ENCODE data around the gene MRPS7.

The MRPS7 gene

DNA sequence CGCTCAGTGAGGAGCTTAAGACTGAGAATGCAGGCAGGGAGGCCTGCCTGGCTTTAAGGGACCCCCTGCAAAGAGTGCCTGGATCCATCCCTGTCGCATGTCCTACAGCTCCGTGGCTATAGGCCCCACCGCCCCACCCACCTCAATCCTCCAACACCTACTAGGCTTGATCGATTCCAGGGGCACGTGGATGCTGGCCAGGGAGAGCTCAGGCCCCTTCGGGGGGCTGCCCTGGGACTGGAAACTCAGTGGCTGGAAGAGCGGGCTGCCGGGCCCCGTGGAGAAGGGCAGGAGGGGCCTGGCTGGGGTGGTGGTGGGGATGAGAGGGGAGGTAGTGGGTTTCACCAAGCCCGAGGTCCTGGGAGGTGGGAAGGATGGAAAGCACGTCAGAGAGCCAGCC, 22.5 kb upstream of the MRPS7 start:
- no peak for TF ChIP-seq GATA3 (IDR thresholded peaks at IDR 0.05; ENCODE audit: low read depth, low read length)
- TF ChIP-seq GATA2 (IDR thresholded peaks at IDR 0.05; ENCODE audit: low read depth, low read length) = no peak

DNA sequence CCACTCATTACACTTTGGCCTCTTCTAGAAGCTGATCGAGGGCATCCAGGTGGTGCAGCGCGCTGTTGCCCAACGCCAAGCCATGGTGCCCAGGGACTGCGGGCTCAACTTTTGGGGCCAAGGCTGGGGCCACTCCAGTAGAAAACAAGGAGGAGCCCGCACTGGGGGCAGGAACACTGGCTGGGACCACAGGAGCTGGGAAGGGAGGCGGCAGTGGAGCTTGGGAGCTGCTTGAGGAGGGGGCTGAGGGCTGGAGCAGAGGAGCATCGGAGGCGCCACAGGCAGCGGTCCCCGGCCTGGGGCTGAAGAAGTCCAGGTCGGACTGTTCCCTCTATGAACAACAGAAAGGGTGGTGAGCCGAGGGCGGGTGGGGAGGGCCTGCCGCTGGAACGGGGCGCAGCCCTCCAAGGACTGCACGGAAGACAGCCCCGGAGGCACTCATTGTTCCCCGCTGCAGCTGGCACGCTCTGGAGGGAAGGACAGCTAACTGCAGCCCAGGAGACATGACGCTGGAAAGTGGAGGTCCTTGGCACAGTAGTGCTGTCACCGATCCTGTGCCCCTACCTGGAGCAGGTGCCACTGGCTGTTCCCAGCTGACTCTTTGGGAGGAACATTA, 21.8 kb upstream of the MRPS7 start:
- no peak for TF ChIP-seq GATA3 (IDR thresholded peaks at IDR 0.05; ENCODE audit: low read depth, low read length)
- no peak for TF ChIP-seq GATA2 (IDR thresholded peaks at IDR 0.05; ENCODE audit: low read depth, low read length)

DNA sequence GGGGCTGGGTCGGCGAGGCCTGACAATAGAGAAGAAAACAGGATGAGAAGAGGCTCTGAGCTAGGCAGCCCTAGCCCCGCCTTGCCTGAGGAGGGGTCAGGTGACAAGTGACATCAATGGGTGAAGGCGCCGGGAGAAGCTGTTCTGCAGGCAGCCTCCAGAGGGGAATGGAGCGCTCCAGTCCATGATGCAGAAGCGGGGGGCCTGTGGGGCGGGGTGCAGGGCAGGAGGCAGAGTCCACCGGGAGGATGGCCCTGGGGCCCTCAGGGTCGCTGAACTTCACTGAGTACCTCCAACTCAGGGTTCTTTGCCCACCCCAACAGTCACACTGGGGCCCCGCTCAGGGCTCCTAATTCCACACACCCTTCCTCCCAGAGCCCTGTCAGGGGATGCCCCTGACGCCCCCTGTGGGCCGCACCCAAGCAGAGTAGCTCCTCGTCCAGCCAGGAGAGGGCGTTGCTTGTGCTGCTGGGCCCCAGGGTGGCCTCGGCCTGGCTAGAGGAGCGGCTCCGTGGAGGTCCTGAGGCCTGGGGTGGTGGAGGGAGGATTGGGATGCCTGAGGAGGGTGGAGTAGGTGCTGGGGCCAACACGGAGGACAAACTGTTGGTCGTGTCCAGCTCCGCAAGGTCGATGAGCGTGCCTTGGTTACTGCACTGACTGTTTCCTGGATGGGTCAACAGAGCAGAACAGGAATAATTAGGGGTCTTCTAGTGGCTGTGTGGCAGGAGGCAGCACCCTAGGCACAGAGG, 21.1 kb upstream of the MRPS7 start:
- TF ChIP-seq GATA3 (IDR thresholded peaks at IDR 0.05; ENCODE audit: low read depth, low read length) = no peak
- no peak for TF ChIP-seq GATA2 (IDR thresholded peaks at IDR 0.05; ENCODE audit: low read depth, low read length)

DNA sequence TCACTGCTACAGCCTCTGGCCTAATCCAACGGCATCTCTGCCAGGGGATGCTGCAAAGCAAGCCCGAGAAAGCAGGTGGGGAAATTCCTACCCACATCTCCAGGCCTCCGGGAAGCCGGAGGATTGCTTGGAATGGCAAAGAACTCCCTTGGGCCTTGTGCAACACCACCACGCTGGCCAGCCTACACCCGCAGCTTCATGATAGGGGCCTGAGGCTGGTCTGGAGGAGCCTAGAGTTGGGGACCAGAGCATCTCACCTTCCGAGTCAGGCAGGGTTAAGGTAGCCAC, 20.6 kb upstream of the MRPS7 start:
- no peak for TF ChIP-seq GATA3 (IDR thresholded peaks at IDR 0.05; ENCODE audit: low read depth, low read length)
- TF ChIP-seq GATA2 (IDR thresholded peaks at IDR 0.05; ENCODE audit: low read depth, low read length) = no peak

DNA sequence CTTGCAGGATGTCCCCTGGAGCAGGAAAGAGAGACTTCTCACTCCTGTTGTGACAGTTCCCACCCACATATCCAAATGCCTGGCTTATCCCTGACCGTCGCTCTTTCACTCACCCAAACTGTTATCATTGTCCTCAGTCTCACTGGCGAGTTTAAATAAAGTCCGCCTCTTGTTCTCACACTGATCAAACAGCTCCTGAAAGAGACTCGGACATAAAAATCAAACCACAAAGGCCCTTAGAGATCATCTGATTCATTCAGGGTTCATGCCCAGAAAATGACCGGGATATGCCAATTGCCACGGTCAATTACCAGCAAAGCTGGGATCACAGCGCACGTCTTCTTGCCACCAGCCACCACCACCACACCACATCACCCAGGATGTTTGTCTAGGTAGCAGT, 20.2 kb upstream of the MRPS7 start:
- no peak for TF ChIP-seq GATA3 (IDR thresholded peaks at IDR 0.05; ENCODE audit: low read depth, low read length)
- no peak for TF ChIP-seq GATA2 (IDR thresholded peaks at IDR 0.05; ENCODE audit: low read depth, low read length)

DNA sequence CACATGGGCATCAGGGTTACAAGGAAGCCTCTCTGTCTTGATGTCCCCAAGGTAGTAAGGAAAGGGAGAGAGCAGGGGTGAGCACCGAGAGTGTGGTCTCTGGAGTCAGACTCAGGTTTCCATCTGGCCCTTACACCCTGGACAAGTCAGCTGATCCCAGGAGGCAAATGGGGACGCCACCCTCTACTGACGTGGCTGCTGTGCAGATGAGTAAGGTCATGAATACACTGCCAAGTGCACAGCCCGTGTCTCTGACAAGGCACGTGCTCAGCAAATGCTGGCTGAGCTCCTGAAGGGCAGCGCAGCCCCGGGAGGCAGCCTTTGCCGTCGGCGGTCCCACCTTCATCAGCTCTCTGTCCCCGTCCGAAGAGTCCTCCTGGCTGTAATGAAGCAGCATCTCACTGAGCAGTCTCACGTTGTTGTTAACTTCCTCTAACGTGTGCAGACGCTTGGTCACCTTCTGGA, 19.7 kb upstream of the MRPS7 start:
- no peak for TF ChIP-seq GATA3 (IDR thresholded peaks at IDR 0.05; ENCODE audit: low read depth, low read length)
- no peak for TF ChIP-seq GATA2 (IDR thresholded peaks at IDR 0.05; ENCODE audit: low read depth, low read length)

DNA sequence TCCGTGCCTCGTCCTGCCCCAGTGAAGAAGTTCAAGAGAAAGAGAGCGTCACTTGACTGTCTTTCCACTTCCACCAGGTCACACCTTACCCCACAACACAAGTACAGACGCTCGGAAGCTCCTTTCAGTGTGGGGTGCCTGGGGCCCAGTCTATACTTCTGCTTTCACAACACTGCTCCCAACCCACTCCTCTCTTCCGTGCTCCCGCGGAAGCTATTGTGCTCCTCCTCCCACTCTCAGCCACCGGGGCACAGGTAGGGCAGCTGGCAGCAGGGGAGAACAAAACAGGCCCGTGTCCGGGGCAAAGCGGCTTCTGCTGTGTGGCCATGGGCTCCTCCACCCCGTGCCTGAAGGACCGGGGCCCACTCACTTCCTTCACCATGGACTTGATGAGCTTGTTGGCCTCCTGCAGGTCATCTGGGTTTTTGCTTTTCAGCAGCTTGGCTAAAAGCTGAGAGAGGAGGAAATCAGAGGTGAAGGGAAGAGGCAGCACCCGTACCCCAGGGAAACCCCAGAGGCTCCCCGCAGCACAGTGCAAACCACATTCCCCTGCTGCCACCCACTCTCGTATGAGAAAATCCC, 19.1 kb upstream of the MRPS7 start:
- TF ChIP-seq GATA3 (IDR thresholded peaks at IDR 0.05; ENCODE audit: low read depth, low read length) (no peak), GATA2 (IDR thresholded peaks at IDR 0.05; ENCODE audit: low read depth, low read length) (no peak)

DNA sequence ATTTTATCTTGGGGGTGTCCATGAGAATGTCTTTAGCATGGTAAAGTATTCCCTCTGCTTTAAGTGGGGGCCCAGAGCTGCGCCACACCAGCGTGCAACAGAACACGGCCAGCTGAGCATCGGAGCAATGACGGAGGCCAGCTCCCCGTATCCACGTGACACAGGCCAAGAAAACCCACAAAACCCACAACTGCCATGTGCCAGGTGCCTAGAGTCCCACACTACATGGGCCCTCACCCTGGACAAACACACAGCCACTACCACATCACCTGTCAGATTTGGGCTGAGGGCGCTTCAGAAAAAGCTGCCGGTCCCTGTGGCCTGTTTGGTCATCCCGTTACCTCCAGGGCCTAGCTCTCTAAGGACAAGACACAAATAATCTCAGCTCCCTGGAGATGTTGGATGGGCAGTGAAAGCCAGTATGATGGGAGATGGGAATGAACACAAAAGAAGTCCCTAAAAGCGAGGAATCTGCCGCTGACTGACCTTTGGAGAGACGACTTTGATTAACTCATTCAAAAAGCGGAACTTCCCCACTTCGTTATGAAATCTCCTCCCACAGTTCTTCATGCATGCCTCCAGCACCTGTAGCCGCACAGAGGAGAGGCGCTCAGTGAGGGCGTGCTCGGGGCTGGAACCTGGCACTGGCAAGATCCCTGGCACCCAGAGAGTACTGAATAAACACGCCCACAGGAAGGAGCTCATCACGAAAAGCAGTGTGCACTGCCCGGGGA, 17.4 kb upstream of the MRPS7 start:
- TF ChIP-seq GATA3 (IDR thresholded peaks at IDR 0.05; ENCODE audit: low read depth, low read length) (no peak), GATA2 (IDR thresholded peaks at IDR 0.05; ENCODE audit: low read depth, low read length) (no peak)

DNA sequence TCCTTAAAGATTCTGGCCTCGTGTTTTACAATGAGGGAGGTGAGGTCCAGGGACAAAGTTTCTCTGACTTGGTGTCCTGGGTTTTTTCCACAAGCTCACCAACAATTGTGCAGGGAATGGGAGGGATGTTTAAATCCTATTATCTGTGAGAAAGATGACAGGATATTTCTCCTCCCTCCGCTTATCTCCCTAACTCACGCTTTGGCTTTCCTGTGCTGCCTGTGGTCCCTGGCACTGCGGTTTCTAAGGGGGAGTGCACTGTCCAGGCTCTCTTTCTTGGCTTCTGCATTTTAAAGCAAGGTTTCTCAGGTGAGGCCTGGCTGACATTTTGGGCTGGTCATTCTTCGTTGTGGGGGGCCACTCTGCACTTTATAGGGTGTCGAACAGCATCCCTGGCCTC, 16.7 kb upstream of the MRPS7 start:
- TF ChIP-seq GATA2 (IDR thresholded peaks at IDR 0.05; ENCODE audit: low read depth, low read length) (no peak), GATA3 (IDR thresholded peaks at IDR 0.05; ENCODE audit: low read depth, low read length) (no peak)

DNA sequence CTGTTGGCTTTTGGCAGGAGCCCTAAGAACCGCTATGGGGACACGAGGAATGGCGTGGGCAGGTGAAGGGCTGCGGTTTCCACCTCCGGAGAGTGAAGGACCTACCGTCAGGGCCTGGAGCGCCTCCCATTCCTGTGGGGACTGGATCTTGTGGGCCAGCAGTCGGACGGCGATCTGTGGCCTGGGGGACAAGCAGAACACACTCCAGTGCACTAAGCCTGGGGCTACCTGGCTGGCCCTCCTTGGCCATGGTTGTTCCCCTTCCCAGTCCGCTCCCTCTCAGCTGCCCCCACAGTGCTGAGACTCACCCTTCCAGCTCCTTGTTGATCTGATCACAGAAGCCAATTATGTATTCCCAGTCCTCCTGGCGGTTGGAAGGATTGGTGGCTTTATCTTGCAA, 15.3 kb upstream of the MRPS7 start:
- TF ChIP-seq GATA2 (IDR thresholded peaks at IDR 0.05; ENCODE audit: low read depth, low read length) (no peak), GATA3 (IDR thresholded peaks at IDR 0.05; ENCODE audit: low read depth, low read length) (no peak)

DNA sequence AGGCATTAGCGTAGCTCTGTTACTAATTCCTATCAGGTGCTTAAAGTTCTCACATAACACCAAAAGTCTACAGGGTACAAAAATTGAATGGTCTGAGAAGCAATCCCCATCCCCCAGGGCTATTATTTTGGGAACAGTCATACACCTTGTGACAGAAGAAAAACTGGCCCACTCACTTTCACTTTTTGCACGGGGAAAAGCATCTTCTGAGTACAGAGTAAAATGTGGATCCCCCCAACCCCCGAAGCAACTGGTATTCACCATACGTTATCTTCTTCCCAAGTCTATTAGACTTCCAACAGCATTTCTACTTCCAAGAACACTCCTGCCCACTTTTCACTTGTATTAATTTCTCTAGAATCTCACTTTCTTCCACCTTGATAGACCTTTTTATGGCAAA, 12.1 kb upstream of the MRPS7 start:
- no peak for TF ChIP-seq GATA2 (IDR thresholded peaks at IDR 0.05; ENCODE audit: low read depth, low read length)
- TF ChIP-seq GATA3 (IDR thresholded peaks at IDR 0.05; ENCODE audit: low read depth, low read length) = no peak

DNA sequence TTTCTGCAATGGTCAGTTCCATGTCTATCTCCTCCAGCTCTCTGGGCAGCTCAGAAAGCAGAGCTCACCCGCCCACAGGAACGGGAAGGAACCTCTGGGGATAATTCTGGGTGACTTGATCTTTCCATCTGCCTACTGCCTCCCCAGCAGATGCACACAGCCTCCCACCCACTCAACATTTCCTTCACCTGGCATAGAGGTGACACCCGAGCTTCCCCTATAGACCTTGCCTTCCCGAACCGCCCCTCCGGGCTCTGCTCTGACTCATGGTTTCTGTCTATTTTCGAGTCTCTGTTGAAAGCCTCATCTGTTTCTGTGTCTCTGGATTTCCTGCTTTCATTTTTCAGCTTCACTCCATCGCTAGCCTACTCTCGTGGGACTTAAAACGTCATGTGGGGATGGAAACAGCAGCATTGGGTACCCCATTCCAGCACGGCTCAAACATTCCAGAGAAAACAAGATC, 11.6 kb upstream of the MRPS7 start:
- no peak for TF ChIP-seq GATA2 (IDR thresholded peaks at IDR 0.05; ENCODE audit: low read depth, low read length)
- no peak for TF ChIP-seq GATA3 (IDR thresholded peaks at IDR 0.05; ENCODE audit: low read depth, low read length)

DNA sequence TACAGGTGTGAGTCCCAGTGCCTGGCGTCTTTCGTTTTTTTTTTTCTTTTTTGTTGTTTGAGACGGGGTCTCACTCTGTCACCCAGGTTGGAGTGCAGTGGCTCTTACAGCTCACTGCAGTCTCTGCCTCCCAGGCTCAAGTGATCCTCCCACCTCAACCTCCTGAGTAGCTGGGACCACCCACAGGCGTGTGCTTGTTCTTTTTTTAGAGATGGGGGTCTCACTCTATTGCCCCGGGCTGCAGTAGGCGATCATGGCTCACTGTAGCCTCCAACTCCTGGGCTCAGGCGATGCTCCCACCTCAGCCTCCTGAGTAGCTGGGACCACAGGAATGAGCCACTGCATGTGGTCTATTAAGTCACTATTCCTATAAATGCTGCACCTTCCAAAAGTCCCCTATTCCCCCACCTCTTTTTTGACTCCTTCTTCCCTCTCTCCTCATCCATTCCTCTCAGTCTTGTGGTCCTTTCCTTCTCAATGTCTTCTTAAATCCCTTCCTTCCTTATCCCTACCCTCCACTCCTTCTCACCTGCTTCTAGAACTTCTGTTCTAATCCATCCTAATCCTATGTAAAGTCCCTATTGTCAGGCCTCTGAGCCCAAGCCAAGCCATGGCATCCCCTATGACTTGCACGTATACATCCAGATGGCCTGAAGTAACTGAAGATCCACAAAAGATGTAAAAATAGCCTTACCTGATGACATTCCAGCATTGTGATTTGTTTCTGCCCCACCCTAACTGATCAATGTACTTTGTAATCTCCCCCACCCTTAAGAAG, 9.5 kb upstream of the MRPS7 start:
- no peak for TF ChIP-seq GATA3 (IDR thresholded peaks at IDR 0.05; ENCODE audit: low read depth, low read length)
- no peak for TF ChIP-seq GATA2 (IDR thresholded peaks at IDR 0.05; ENCODE audit: low read depth, low read length)

Data from SH-SY5Y (cell line).